HK-2 (cell line): ENCODE data around the gene IP6K1.
A peak's percentile ranks its signal among the peaks of the same experiment; 100 is the strongest.
"Not testable (repeated sequence)": the region's sequence is repeated elsewhere in the genome, so short reads cannot be mapped to it uniquely, and the experiment has no call there.

Experiments used
- DNase-seq: peaks from one replicate; pipeline ENCODE4 v3.0.0-alpha.2; 2018; ENCODE audit not compliant: unreplicated experiment

Gene IP6K1

GRCh38 chr3:49786357-49787181 is at the start of gene IP6K1:
Gene IP6K1 (minus strand): TSS chr3:49786542. CDS start chr3:49748040, 38,502 bp downstream.
- peak; percentile 98 for DNase-seq

GRCh38 chr3:49831341-49831740 is 45.0 kb upstream of the IP6K1 start:
- no peak for DNase-seq

- DNase-seq, result no peak
Measured at GRCh38 chr3:49826016-49826415, 39.7 kb upstream of the IP6K1 start.

GRCh38 chr3:49823131-49823530 is 36.8 kb upstream of the IP6K1 start:
- DNase-seq, result not testable (repeated sequence)

- peak; percentile 34 for DNase-seq
Measured at GRCh38 chr3:49813497-49814174, 27.3 kb upstream of the IP6K1 start, which contains the start of gene UBA7. Gene UBA7 (minus strand): TSS chr3:49813953. CDS start chr3:49813787, 166 bp downstream.

GRCh38 chr3:49812916-49813496 is 26.7 kb upstream of the IP6K1 start:
- no peak for DNase-seq

GRCh38 chr3:49807431-49808114 is 21.2 kb upstream of the IP6K1 start:
- no peak for DNase-seq

- DNase-seq, result no peak
Measured at GRCh38 chr3:49806850-49807249, 20.5 kb upstream of the IP6K1 start.

- DNase-seq, result no peak
Measured at GRCh38 chr3:49805897-49806701, 19.8 kb upstream of the IP6K1 start.

- DNase-seq, result no peak
Measured at GRCh38 chr3:49805367-49805782, 19.0 kb upstream of the IP6K1 start.

GRCh38 chr3:49804141-49805041 is 18.0 kb upstream of the IP6K1 start:
- no peak for DNase-seq

GRCh38 chr3:49803465-49804140 is 17.3 kb upstream of the IP6K1 start:
- no peak for DNase-seq

- DNase-seq, result peak; percentile 74
Measured at GRCh38 chr3:49802719-49803464, 16.6 kb upstream of the IP6K1 start, which contains the start of gene INKA1. Gene INKA1 (plus strand): TSS chr3:49803261. CDS start chr3:49803393, 132 bp downstream.

GRCh38 chr3:49801160-49801559 is 14.8 kb upstream of the IP6K1 start:
- DNase-seq, result no peak

GRCh38 chr3:49799761-49800160 is 13.4 kb upstream of the IP6K1 start, which contains the start of gene CDHR4:
Gene CDHR4 (minus strand): TSS chr3:49799873. CDS start chr3:49799812, 61 bp downstream.
- DNase-seq, result peak; percentile 49

- no peak for DNase-seq
Measured at GRCh38 chr3:49799105-49799504, 12.8 kb upstream of the IP6K1 start.

- no peak for DNase-seq
Measured at GRCh38 chr3:49794926-49795905, 8.9 kb upstream of the IP6K1 start.
